ENCODE results near the gene CACNA2D4.
A peak's percentile ranks its signal among the peaks of the same experiment; 100 is the strongest.
"Not testable (repeated sequence)": the region's sequence is repeated elsewhere in the genome, so short reads cannot be mapped to it uniquely, and the experiment has no call there.

CACNA2D4 gene

DNA sequence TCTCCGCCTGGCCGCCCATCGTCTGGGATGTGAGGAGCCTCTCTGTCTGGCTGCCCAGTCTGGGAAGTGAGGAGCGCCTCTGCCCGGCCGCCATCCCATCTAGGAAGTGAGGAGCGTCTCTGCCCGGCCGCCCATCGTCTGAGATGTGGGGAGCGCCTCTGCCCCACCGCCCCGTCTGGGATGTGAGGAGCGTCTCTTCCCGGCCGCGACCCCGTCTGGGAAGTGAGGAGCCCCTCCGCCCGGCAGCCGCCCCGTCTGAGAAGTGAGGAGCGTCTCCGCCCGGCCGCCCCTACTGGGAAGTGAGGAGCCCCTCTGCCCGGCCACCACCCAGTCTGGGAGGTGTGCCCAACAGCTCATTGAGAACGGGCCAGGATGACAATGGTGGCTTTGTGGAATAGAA, 100.5 kb downstream of the CACNA2D4 start:
- intact Hi-C loops (cut with DNase I); DNase-seq: not testable (repeated sequence)

DNA sequence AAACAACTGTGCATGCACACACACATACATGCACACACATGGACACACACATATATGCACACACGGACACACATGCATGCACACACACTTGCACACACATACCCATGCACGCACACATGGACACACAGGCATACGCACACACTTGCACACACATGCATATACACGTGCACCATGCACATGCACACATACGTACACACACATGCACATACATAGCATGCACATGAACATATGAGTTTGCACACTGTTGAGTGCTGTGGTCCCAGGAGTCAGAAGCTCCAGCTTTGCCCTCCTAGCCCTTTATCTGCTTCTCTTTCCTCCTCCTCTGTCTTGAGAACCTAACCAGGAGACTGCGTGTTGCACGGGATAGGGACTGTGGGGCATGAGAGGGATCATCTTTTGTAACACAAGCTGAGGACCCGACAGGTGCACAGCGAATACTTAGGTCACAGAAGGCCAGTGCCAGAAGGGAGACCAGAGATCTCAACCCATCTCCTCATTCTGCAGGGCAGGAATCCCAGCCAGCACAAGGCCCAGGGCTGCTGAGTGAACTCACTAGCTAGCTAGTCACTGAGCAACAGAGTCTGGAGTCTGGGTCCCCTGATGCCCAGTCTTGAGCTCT, 101.6 kb downstream of the CACNA2D4 start:
- no peak for DNase-seq
- intact Hi-C loops (cut with DNase I) = no loop called here

DNA sequence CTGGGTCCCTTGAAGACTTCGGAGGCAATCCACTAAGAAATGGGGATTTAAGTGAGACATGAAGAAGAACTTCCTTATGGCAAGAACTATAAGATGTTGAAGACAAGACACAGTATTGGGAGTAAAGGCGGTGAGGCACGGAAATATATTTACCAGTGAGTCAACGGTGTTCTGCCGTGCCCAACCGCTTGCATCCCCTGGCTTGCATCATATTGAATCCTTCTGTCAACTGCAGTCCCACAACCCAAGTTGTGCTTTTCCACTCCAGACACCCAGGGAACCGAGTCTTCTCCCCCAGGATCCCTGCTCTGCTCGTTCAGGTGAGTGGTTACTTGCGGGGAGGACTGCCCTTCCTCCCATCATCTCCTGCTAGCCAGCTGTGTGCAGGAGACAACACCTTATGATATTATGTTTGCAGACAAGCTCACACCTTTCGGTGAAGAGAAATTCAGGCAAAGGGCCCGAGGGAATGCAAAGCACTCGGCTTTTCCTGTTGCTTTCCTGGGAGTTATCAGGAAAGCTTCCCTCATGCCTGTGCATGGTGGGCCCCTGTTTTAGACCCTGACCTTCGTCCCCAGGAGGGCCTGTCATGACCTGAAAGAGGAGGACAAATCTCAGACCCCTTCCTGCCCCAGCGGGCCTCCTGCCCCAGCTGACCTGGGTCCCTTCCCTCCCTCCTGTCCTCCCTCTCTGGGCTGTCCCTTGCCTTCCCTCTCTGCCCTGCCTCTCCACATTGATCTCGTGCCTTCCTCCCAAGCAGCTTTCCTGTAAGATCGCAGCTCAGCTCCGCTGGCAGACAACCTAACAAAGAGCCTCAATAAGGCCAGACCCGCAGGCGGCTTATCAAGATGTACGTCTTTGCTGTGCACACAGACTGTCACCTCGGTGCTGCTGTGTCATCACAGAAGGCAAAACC, 102.4 kb downstream of the CACNA2D4 start:
- DNase-seq = no peak
- intact Hi-C loops (cut with DNase I) = no loop called here

DNA sequence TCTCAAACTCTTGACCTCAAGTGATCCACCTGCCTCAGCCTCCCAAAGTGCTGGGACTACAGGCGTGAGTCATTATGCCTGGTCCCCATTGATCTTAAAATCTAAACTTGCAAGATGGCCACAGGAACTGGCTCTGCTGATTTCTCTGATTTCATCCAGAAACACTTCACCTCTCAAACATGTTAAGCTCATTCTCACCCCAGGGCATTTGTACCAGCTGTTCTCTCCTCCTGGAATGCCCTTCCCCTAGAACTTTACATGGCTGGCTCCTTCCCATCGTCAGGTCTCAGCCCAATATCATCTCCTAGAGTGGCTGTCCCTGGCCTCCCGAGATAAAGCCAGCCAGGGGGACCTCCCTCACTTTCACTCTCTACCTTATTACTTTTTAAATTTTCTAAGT, 103.3 kb downstream of the CACNA2D4 start:
- no peak for DNase-seq
- intact Hi-C loops (cut with DNase I) = no loop called here

GRCh38 chr12:1814266-1814665, 104.2 kb downstream of the CACNA2D4 start:
- no peak for DNase-seq
- intact Hi-C loops (cut with DNase I) = no loop called here

DNA sequence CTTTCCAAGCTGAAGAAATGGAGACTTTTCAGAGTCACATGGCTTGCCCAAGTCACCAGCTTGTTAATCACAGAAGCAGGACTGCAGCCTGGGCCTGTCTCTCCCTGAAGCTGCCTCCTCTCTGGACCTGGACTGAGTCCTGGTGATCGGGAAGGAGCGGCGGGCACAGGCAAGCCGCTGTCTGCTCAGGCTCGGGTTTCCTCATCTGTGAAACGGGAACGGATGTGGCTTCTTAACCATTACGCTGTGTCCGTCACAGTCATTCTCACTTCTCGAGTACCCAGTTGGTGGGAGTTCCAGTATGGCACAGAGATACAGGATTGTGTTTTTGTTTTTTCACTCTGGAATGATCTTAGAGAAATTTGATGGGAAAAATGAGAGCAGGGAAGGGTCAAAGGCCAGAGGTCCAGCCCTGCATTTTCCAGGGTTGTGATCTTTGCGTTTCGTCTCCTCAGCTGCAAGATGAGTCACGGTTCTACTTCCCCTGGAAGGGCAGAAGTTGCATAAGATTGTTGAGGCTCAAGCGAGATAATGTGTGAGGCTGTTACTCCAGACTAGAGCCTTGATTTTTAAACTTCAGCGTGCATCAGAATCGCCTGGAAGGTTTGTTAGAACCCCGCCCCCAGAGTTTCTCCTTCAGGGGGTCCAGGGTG, 105.7 kb downstream of the CACNA2D4 start:
- peak in 3 of 42 donors; percentile 38 to 64 (median 64) for DNase-seq
- intact Hi-C loops (cut with DNase I) = no loop called here

DNA sequence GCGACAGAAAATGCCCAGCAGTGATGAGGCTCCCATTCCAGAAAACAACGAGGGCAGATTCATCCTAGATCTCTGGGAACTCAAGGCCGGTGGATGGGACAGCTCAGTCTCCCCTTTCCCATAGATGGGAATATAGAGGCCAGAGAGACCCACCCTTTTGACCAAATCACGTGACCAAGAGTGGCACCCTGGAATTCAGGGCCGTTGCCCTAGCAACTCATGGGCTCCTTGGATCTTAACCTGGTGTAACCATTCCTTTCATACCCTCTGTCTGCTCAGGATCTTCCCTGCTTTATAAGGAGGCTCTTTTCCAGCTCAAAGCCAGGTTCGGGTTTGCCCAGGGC, 106.5 kb downstream of the CACNA2D4 start:
- no peak for DNase-seq
- intact Hi-C loops (cut with DNase I) = no loop called here

- intact Hi-C loops (cut with DNase I) = no loop called here
- no peak for DNase-seq
Measured at GRCh38 chr12:1811281-1811947, 107.0 kb downstream of the CACNA2D4 start.

GRCh38 chr12:1810931-1811280, 107.5 kb downstream of the CACNA2D4 start:
- DNase-seq = no peak
- intact Hi-C loops (cut with DNase I) = no loop called here

GRCh38 chr12:1810201-1810930, 108.1 kb downstream of the CACNA2D4 start:
- intact Hi-C loops (cut with DNase I) = no loop called here
- no peak for DNase-seq

- peak in 3 of 42 donors; percentile 1 to 26 (median 8) for DNase-seq
- intact Hi-C loops (cut with DNase I) = no loop called here
Measured at GRCh38 chr12:1809591-1810190, 108.8 kb downstream of the CACNA2D4 start.

- peak in 5 of 42 donors; percentile 1 to 28 (median 12) for DNase-seq
- intact Hi-C loops (cut with DNase I) = no loop called here
Measured at GRCh38 chr12:1808798-1809480, 109.5 kb downstream of the CACNA2D4 start.

- DNase-seq = peak in 5 of 42 donors; percentile 4 to 28 (median 14)
- intact Hi-C loops (cut with DNase I) = no loop called here
Measured at GRCh38 chr12:1808036-1808797, 110.2 kb downstream of the CACNA2D4 start.

DNA sequence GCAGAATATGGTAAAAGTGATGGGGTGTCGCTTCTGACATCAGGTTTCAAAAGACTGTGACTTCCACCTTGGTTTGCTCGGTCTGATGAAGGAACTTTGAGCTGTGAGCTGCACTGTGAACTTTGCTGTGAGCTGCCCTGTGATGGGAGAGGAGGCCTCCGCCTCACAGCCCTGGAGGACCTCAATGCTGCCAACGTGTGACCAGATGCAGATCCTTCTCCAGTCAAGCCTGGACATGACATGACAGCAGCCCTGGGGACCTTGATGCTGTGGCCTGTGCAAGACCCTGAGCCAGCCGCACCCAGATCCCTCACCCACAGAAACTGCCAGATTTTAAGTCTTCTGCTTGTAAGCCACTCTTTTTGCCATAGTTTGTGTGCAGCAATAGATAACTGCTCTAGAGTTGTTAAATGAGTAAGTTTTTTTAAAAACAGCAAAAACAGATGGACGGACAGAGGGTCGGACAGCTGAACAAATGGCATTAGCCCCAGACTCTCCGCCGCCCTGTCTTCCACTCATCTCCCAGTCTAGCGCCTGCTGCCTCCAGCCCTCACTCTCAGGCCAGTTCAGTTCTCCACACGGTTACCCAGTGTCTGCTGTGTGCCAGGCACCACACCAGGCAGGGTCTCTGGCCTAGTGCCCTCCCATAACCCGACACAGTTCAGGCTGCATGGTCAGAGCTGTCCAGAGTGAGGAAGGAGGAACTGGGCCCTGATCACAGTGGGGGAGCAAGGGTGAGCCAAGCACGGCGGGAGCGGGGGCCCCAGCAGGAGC, 111.2 kb downstream of the CACNA2D4 start:
- intact Hi-C loops (cut with DNase I) = no loop called here
- peak in 7 of 42 donors; percentile 2 to 28 (median 13) for DNase-seq

DNA sequence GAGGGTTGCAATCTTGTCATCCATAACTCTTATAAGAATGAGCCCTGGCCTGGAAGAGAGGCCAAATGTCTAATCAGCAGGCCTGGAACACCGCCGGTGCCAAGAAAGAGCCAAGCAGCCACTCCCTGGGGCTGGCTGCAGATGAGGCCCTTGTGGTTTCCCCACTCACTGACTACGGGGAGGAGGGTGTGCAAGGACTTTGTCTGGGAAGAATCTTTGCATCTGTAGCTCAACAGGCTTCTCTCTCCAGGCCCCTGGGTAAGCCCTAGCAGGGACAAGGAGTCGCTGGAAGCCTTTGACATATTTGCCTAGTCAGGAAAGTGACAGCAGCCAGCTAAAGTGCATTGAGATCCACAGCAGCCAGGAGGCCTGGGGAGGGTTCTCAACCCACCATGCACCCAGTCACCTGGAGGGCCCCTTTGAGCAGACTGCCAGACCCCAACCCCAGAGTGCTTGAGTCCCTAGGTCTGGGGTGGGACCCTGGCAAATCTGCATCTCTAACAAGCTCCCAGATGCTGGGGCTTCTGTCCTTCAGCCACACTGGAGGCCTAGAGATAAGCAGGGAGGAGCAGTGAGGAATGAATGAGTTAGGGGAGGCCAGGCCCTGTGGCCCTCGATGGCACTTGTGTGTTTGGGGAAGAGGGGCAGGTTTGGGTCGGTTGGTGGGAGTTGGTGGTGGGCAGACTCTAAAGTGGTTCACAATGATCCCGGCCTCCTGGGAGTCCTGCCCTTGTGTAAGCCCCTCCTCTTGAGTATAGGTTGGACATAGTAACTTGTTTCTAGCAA, 112.0 kb downstream of the CACNA2D4 start:
- intact Hi-C loops (cut with DNase I) = no loop called here
- peak in 5 of 42 donors; percentile 3 to 16 (median 10) for DNase-seq
